ENCODE data around the gene SAMMSON. TPM values are rescaled to one million over a fixed set of nuclear protein-coding genes. Genes with fewer than 3 reads are reported as not detected.

The SAMMSON gene
- total and polyA plus RNA-seq, 9 of the 15 experiments (the other 6 are each of a cell fraction or from before 2014, with no cell fraction given): 0.65 to 4.4 (median 1.9) TPM

DNA sequence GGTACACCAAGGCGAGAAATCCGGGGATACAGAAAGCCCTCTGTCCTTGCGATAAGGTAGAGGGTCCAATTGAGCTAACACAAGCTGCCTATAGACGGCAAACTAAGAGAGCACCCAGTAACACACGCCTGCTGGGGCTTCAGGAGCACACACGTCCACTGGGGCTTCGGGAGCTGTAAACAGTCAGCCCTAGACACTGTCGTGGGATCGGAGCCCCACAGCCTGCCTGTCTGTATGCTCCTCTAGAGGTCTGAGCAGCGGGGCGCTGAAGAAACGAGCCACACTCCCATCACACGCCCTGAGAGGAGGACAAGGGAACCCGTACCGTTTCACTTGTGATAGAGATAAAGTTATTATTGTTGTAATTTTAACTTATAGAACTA lies 486 bp downstream of the SAMMSON start (continued):
- TF ChIP-seq, protein P1, sequence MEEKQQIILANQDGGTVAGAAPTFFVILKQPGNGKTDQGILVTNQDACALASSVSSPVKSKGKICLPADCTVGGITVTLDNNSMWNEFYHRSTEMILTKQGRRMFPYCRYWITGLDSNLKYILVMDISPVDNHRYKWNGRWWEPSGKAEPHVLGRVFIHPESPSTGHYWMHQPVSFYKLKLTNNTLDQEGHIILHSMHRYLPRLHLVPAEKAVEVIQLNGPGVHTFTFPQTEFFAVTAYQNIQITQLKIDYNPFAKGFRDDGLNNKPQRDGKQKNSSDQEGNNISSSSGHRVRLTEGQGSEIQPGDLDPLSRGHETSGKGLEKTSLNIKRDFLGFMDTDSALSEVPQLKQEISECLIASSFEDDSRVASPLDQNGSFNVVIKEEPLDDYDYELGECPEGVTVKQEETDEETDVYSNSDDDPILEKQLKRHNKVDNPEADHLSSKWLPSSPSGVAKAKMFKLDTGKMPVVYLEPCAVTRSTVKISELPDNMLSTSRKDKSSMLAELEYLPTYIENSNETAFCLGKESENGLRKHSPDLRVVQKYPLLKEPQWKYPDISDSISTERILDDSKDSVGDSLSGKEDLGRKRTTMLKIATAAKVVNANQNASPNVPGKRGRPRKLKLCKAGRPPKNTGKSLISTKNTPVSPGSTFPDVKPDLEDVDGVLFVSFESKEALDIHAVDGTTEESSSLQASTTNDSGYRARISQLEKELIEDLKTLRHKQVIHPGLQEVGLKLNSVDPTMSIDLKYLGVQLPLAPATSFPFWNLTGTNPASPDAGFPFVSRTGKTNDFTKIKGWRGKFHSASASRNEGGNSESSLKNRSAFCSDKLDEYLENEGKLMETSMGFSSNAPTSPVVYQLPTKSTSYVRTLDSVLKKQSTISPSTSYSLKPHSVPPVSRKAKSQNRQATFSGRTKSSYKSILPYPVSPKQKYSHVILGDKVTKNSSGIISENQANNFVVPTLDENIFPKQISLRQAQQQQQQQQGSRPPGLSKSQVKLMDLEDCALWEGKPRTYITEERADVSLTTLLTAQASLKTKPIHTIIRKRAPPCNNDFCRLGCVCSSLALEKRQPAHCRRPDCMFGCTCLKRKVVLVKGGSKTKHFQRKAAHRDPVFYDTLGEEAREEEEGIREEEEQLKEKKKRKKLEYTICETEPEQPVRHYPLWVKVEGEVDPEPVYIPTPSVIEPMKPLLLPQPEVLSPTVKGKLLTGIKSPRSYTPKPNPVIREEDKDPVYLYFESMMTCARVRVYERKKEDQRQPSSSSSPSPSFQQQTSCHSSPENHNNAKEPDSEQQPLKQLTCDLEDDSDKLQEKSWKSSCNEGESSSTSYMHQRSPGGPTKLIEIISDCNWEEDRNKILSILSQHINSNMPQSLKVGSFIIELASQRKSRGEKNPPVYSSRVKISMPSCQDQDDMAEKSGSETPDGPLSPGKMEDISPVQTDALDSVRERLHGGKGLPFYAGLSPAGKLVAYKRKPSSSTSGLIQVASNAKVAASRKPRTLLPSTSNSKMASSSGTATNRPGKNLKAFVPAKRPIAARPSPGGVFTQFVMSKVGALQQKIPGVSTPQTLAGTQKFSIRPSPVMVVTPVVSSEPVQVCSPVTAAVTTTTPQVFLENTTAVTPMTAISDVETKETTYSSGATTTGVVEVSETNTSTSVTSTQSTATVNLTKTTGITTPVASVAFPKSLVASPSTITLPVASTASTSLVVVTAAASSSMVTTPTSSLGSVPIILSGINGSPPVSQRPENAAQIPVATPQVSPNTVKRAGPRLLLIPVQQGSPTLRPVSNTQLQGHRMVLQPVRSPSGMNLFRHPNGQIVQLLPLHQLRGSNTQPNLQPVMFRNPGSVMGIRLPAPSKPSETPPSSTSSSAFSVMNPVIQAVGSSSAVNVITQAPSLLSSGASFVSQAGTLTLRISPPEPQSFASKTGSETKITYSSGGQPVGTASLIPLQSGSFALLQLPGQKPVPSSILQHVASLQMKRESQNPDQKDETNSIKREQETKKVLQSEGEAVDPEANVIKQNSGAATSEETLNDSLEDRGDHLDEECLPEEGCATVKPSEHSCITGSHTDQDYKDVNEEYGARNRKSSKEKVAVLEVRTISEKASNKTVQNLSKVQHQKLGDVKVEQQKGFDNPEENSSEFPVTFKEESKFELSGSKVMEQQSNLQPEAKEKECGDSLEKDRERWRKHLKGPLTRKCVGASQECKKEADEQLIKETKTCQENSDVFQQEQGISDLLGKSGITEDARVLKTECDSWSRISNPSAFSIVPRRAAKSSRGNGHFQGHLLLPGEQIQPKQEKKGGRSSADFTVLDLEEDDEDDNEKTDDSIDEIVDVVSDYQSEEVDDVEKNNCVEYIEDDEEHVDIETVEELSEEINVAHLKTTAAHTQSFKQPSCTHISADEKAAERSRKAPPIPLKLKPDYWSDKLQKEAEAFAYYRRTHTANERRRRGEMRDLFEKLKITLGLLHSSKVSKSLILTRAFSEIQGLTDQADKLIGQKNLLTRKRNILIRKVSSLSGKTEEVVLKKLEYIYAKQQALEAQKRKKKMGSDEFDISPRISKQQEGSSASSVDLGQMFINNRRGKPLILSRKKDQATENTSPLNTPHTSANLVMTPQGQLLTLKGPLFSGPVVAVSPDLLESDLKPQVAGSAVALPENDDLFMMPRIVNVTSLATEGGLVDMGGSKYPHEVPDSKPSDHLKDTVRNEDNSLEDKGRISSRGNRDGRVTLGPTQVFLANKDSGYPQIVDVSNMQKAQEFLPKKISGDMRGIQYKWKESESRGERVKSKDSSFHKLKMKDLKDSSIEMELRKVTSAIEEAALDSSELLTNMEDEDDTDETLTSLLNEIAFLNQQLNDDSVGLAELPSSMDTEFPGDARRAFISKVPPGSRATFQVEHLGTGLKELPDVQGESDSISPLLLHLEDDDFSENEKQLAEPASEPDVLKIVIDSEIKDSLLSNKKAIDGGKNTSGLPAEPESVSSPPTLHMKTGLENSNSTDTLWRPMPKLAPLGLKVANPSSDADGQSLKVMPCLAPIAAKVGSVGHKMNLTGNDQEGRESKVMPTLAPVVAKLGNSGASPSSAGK (IDR thresholded peaks at IDR 0.05): no peak
- TF ChIP-seq, protein P2, sequence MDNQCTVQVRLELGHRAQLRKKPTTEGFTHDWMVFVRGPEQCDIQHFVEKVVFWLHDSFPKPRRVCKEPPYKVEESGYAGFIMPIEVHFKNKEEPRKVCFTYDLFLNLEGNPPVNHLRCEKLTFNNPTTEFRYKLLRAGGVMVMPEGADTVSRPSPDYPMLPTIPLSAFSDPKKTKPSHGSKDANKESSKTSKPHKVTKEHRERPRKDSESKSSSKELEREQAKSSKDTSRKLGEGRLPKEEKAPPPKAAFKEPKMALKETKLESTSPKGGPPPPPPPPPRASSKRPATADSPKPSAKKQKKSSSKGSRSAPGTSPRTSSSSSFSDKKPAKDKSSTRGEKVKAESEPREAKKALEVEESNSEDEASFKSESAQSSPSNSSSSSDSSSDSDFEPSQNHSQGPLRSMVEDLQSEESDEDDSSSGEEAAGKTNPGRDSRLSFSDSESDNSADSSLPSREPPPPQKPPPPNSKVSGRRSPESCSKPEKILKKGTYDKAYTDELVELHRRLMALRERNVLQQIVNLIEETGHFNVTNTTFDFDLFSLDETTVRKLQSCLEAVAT (IDR thresholded peaks at IDR 0.05): 0 out of 4 replicates have a peak, but pooled peaks of 1 of the 2 experiments have one; percentile 5
- no peak for TF ChIP-seq ZNF764 (CRISPR knock-in tag; IDR thresholded peaks at IDR 0.05; ENCODE audit: low read depth)
- TF ChIP-seq NCOA1 (IDR thresholded peaks at IDR 0.05; ENCODE audit: low read depth): no peak
- TF ChIP-seq, protein P3, sequence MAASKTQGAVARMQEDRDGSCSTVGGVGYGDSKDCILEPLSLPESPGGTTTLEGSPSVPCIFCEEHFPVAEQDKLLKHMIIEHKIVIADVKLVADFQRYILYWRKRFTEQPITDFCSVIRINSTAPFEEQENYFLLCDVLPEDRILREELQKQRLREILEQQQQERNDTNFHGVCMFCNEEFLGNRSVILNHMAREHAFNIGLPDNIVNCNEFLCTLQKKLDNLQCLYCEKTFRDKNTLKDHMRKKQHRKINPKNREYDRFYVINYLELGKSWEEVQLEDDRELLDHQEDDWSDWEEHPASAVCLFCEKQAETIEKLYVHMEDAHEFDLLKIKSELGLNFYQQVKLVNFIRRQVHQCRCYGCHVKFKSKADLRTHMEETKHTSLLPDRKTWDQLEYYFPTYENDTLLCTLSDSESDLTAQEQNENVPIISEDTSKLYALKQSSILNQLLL (CRISPR knock-in tag; IDR thresholded peaks at IDR 0.05; ENCODE audit: borderline replicate concordance): no peak
- TF ChIP-seq, protein P4, sequence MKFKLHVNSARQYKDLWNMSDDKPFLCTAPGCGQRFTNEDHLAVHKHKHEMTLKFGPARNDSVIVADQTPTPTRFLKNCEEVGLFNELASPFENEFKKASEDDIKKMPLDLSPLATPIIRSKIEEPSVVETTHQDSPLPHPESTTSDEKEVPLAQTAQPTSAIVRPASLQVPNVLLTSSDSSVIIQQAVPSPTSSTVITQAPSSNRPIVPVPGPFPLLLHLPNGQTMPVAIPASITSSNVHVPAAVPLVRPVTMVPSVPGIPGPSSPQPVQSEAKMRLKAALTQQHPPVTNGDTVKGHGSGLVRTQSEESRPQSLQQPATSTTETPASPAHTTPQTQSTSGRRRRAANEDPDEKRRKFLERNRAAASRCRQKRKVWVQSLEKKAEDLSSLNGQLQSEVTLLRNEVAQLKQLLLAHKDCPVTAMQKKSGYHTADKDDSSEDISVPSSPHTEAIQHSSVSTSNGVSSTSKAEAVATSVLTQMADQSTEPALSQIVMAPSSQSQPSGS (CRISPR knock-in tag; IDR thresholded peaks at IDR 0.05): no peak
- TF ChIP-seq, protein P5, sequence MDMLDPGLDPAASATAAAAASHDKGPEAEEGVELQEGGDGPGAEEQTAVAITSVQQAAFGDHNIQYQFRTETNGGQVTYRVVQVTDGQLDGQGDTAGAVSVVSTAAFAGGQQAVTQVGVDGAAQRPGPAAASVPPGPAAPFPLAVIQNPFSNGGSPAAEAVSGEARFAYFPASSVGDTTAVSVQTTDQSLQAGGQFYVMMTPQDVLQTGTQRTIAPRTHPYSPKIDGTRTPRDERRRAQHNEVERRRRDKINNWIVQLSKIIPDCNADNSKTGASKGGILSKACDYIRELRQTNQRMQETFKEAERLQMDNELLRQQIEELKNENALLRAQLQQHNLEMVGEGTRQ (CRISPR knock-in tag; IDR thresholded peaks at IDR 0.05): no peak
- TF ChIP-seq NFXL1 (CRISPR knock-in tag; IDR thresholded peaks at IDR 0.05): no peak
- TF ChIP-seq, protein P6, sequence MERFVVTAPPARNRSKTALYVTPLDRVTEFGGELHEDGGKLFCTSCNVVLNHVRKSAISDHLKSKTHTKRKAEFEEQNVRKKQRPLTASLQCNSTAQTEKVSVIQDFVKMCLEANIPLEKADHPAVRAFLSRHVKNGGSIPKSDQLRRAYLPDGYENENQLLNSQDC (CRISPR knock-in tag; IDR thresholded peaks at IDR 0.05): no peak
- no peak for TF ChIP-seq HMGN3 (IDR thresholded peaks at IDR 0.05; ENCODE audit: borderline replicate concordance, extremely low read depth, insufficient read length, low read depth, low read length)

All from K562 (cell line).